Measurements from ENCODE around the gene IGFBP4. TPM values are rescaled to one million over a fixed set of nuclear protein-coding genes. Genes with fewer than 3 reads are reported as not detected.

Gene IGFBP4
- total and polyA plus RNA-seq, 8 donors = 30.2 to 190 (median 65.9) TPM

DNA sequence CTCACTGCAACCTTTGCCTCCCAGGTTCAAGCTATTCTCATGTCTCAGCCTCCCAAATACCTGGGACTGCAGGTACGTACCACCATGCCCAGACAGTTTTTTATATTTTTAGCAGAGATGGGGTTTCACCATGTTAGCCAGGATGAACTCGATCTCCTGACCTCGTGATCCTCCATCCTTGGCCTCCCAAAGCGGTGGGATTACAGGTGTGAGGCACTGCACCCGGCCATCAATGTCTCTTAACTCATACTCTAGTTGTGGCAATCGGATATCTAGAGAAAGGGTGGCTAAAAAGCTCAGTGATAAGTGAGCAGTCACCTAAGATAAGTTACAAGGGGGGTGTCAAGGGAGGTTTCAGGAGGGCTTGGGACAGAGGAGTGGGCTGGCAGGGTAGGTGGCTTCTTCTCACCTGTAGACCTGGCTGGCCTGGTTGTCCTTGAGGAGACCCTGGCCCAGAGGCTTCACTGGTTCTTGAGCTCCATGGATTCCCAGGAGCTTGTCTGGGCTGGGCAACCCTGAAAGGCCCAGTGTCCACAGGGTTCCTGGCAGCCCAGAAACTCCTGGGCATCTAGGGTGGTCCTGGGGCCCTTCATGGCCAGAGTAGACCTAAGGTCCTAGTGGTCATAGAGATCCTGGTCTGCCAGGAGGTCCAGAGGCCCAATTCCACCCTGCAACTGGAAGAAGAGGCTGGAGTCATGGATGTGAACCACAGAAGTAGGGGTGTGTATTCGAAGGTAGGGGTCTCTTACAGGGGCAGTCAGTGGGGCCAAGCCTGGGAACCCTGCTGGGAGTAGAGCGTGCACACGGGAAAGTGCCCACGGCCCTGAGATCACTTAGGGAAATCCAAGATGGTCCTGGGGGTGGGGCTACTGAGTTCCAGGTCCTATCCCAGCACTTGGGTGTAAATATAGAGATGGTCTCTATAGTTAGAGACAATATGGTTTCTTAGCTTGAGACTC is 12.7 kb upstream of the IGFBP4 start:
- WGBS, 2 donors = 74 to 82% methylated on average over 10 of the region's 10 CpGs
- no peak for FAIRE-seq
- H3K36me3 ChIP-seq = no peaks in the 10 kb centered on the region
- no peak overlapping the region for H3K27ac ChIP-seq
- ATAC-seq = no peak
- DNase-seq = peak in 1 of 6 donors; percentile 3
- intact Hi-C loops (cut with DNase I) = no loop called here
- no peak for TF ChIP-seq CTCF (IDR thresholded peaks at IDR 0.05)
- H3K4me1 ChIP-seq = no peaks in the 10 kb centered on the region
- H3K27me3 ChIP-seq = no peaks in the 10 kb centered on the region
- no peak overlapping the region for H3K4me3 ChIP-seq
- no peaks in the 10 kb centered on the region for H3K9me3 ChIP-seq

- intact Hi-C loops (cut with DNase I) = no loop called here
Observed at GRCh38 chr17:40431231-40431602, 12.0 kb upstream of the IGFBP4 start.

GRCh38 chr17:40432864-40433528 is 10.3 kb upstream of the IGFBP4 start:
- Histone ChIP-seq H3K27me3 (no peaks in the 10 kb centered on the region), H3K4me1 (no peaks in the 10 kb centered on the region), H3K9me3 (no peaks in the 10 kb centered on the region), H3K4me3 (no peak overlapping the region), H3K36me3 (no peaks in the 10 kb centered on the region), H3K27ac (no peak overlapping the region)
- WGBS, 2 donors = 52 to 63% methylated on average over 2 of the region's 2 CpGs
- FAIRE-seq (no peak), ATAC-seq (peak in 2 of 4 donors; percentile 24 to 67), DNase-seq (no peak)
- no peak for TF ChIP-seq CTCF (IDR thresholded peaks at IDR 0.05)
- intact Hi-C loops (cut with DNase I) = no loop called here

More at GRCh38 chr17:40431231-40431602, 12.0 kb upstream of the IGFBP4 start:
- ATAC-seq (no peak), FAIRE-seq (no peak), DNase-seq (no peak)
- H3K36me3 ChIP-seq = no peaks in the 10 kb centered on the region
- 77 to 79% methylated on average over 3 of the region's 3 CpGs for WGBS, 2 donors
- no peak overlapping the region for H3K27ac ChIP-seq
- H3K27me3 ChIP-seq = no peaks in the 10 kb centered on the region
- H3K4me3 ChIP-seq = no peak overlapping the region
- no peak for TF ChIP-seq CTCF (IDR thresholded peaks at IDR 0.05)
- H3K9me3 ChIP-seq = no peaks in the 10 kb centered on the region
- H3K4me1 ChIP-seq = no peaks in the 10 kb centered on the region

- no peak for DNase-seq
- WGBS, 2 donors = 88 to 89% methylated on average over 6 of the region's 6 CpGs
- peak in 1 of 4 donors; percentile 31 for TF ChIP-seq CTCF (IDR thresholded peaks at IDR 0.05)
- H3K9me3 ChIP-seq = no peaks in the 10 kb centered on the region
- intact Hi-C loops (cut with DNase I) = no loop called here
- H3K36me3 ChIP-seq = no peaks in the 10 kb centered on the region
- H3K27ac ChIP-seq = no peak overlapping the region
- no peak overlapping the region for H3K4me3 ChIP-seq
- H3K4me1 ChIP-seq = no peaks in the 10 kb centered on the region
- FAIRE-seq = no peak
- H3K27me3 ChIP-seq = no peaks in the 10 kb centered on the region
- ATAC-seq = peak in 3 of 4 donors; percentile 40 to 59 (median 52)
Observed at GRCh38 chr17:40433551-40434415, 9.5 kb upstream of the IGFBP4 start.

Measured in pancreas (tissue), 10 donors.